ENCODE measurements around the gene AFF3. TPM values are rescaled to one million over a fixed set of nuclear protein-coding genes. Genes with fewer than 3 reads are reported as not detected.

AFF3 gene
- total RNA-seq, 1 experiment from 2014 or later = 0.22 TPM

DNA sequence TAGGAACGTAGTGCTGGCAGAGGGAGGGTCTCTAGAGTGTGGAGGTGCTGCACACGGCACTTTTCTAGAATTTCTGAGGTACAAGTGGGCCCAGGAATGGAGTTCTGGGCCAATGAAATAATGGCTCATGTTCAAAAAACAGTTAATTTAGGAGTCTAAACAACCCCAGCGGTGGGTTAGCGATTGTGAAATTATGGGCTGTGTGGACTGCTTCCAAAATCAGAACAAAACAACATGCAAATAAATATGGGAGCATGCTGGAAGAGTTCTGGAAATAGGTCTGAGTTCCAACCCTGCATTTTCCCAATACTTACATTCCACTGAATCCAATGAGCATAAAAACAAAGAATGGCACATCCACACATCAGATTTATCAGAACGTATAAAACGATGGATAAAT, 317.6 kb downstream of the AFF3 start:
- no peak overlapping the region for H2BK15ac ChIP-seq (ENCODE audit: low read depth, low read length)
- Mint-ChIP-seq H3K9me3 (no peaks in the 10 kb centered on the region; a peak in 1 of 5 replicates), H3K4me1 (peaks cover 17% of the 10 kb centered on the region in 2 experiments), H3K27ac (no peak overlapping the region), H3K27me3 (ENCODE audit: low read depth) (peaks cover 9% of the 10 kb centered on the region), H3K36me3 (ENCODE audit: insufficient read depth in 1 of 3, low read depth in 3 of 3) (no peaks in the 10 kb centered on the region), H3K4me3 (no peak overlapping the region)
- no peaks in the 10 kb centered on the region for H4K20me1 ChIP-seq (ENCODE audit: control insufficient read depth, insufficient read depth, insufficient read length)
- H3K4ac ChIP-seq (ENCODE audit: low read depth, low read length) = no peak overlapping the region
- H2BK20ac ChIP-seq (ENCODE audit: low read depth, low read length, poor library complexity, severe bottlenecking) = no peak overlapping the region
- no peaks in the 10 kb centered on the region for H3K79me2 ChIP-seq (ENCODE audit: insufficient read depth, low read length)
- H3K56ac ChIP-seq (ENCODE audit: insufficient read length, low read depth, low read length) = no peak overlapping the region
- WGBS (ENCODE audit: extremely low coverage, insufficient read length, low lambda C conversion rate) = no CpG with 5 or more reads among the region's 6 CpGs
- no peak overlapping the region for H3K18ac ChIP-seq (ENCODE audit: insufficient read length, low read depth, low read length)
- H3K79me1 ChIP-seq (ENCODE audit: insufficient read depth, low read depth, low read length, poor library complexity, severe bottlenecking) = no peaks in the 10 kb centered on the region
- no peak overlapping the region for H3K23ac ChIP-seq (ENCODE audit: insufficient read length, low read depth, low read length)
- no peak overlapping the region for H2BK120ac ChIP-seq (ENCODE audit: low read depth, low read length, poor library complexity, severe bottlenecking)
- H4K8ac ChIP-seq (replicated peaks; ENCODE audit: insufficient read length, low read depth, low read length) = no peak overlapping the region
- no peak overlapping the region for H3K9ac ChIP-seq (ENCODE audit: extremely low read depth, insufficient read length, low read length)
- H2AK5ac ChIP-seq (ENCODE audit: insufficient read length, low read length) = no peak overlapping the region
- H3K4me2 ChIP-seq (ENCODE audit: insufficient read depth, insufficient read length, low read length) = no peak overlapping the region
- TF ChIP-seq, protein P1, sequence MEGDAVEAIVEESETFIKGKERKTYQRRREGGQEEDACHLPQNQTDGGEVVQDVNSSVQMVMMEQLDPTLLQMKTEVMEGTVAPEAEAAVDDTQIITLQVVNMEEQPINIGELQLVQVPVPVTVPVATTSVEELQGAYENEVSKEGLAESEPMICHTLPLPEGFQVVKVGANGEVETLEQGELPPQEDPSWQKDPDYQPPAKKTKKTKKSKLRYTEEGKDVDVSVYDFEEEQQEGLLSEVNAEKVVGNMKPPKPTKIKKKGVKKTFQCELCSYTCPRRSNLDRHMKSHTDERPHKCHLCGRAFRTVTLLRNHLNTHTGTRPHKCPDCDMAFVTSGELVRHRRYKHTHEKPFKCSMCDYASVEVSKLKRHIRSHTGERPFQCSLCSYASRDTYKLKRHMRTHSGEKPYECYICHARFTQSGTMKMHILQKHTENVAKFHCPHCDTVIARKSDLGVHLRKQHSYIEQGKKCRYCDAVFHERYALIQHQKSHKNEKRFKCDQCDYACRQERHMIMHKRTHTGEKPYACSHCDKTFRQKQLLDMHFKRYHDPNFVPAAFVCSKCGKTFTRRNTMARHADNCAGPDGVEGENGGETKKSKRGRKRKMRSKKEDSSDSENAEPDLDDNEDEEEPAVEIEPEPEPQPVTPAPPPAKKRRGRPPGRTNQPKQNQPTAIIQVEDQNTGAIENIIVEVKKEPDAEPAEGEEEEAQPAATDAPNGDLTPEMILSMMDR (conservative IDR thresholded peaks at IDR 0.05) = no peak
- H3K14ac ChIP-seq (ENCODE audit: insufficient read depth, low read length) = no peak overlapping the region
- no peak overlapping the region for H2AFZ ChIP-seq (ENCODE audit: low read length)
- no peak overlapping the region for H3T11ph ChIP-seq (ENCODE audit: low read length)
- DNase-seq = no peak
- H3K27me3 ChIP-seq (ENCODE audit: insufficient read depth, low read length) = no peaks in the 10 kb centered on the region
- no peak overlapping the region for H4K91ac ChIP-seq (ENCODE audit: insufficient read length, low read depth, low read length)
- no peak overlapping the region for H2BK12ac ChIP-seq (ENCODE audit: insufficient read length, low read depth, low read length)
- H3K27ac ChIP-seq (ENCODE audit: insufficient read length, low read depth, low read length) = no peak overlapping the region
- H3K23me2 ChIP-seq (ENCODE audit: insufficient read length, low read depth, low read length, poor library complexity, severe bottlenecking) = no peaks in the 10 kb centered on the region
- H2BK5ac ChIP-seq (ENCODE audit: insufficient read length, low read length) = no peak overlapping the region
- no peaks in the 10 kb centered on the region for H3K9me3 ChIP-seq (ENCODE audit: control insufficient read depth, low read depth, low read length)
- H3K4me1 ChIP-seq (ENCODE audit: insufficient read depth, low read length) = no peaks in the 10 kb centered on the region
- no peak overlapping the region for H4K5ac ChIP-seq (ENCODE audit: insufficient read length, low read depth, low read length)
